Lower lobe of right lung (tissue), 2 donors: ENCODE results near the gene DAAM2. TPM values are rescaled to one million over a fixed set of nuclear protein-coding genes. Genes with fewer than 3 reads are reported as not detected.

ENCODE experiments used
- ATAC-seq, 2 donors: fragments of 200-7000 bp; cut with Tn5 transposase; one replicate each; pipeline ENCODE4 v1.9.1; 2020 to 2022; ENCODE audit warnings: mild to moderate bottlenecking in 2 of 2, moderate library complexity in 2 of 2
- DNase-seq: peaks from one replicate; pipeline ENCODE4 v3.0.0-alpha.2; 2020
- H3K27ac ChIP-seq: fragments of 200-600 bp; one replicate; pipeline ENCODE4 v1.8.0; 2022
- H3K27me3 ChIP-seq: fragments of 200-600 bp; one replicate; pipeline ENCODE4 v1.8.0; 2022; ENCODE audit warnings: low read depth
- H3K36me3 ChIP-seq: fragments of 200-600 bp; one replicate; pipeline ENCODE4 v1.8.0; 2022; ENCODE audit warnings: mild to moderate bottlenecking
- H3K4me1 ChIP-seq: fragments of 200-600 bp; one replicate; pipeline ENCODE4 v1.8.0; 2022
- H3K4me3 ChIP-seq: fragments of 200-600 bp; one replicate; pipeline ENCODE4 v1.8.0; 2022; ENCODE audit warnings: mild to moderate bottlenecking
- H3K9me3 ChIP-seq: fragments of 200-600 bp; one replicate; pipeline ENCODE4 v1.8.0; 2022
- intact Hi-C: fragments of 100-400 bp; cut with DNase I; formaldehyde crosslinking; loops from one replicate; pipeline ENCODE4 v1.11.0; 2022
- total RNA-seq: library from RNA; stranded (reverse); fragmentation: NEBNext Ultra II Directional; extraction: Animal tissue kit (Norgen Biotek cat#: 25700); gene quantifications from one replicate; pipeline ENCODE4 v1.2.1, GENCODE V29; 2021
- TF ChIP-seq, protein P1 (sequence below): fragments of 200-600 bp; IDR thresholded peaks from one replicate; pipeline ENCODE4 v1.8.0; 2022; ENCODE audit warnings: antibody characterized with exemption, mild to moderate bottlenecking
- donor health status: DM: no; HTN: yes; CAD: no; lungs with severe emphysema.

DAAM2 gene
- total RNA-seq, 1 donor from 2014 or later = 29.0 TPM

- intact Hi-C loops = no loop called here
- peaks cover 45% of the 10 kb centered on the region for H3K4me1 ChIP-seq
- peak overlapping the region; percentile 56 for H3K27ac ChIP-seq
- H3K9me3 ChIP-seq = no peaks in the 10 kb centered on the region
- H3K4me3 ChIP-seq = no peak overlapping the region
- H3K36me3 ChIP-seq = no peaks in the 10 kb centered on the region
- no peak for DNase-seq
- H3K27me3 ChIP-seq = no peaks in the 10 kb centered on the region
- peak; percentile 40 to 70 for ATAC-seq
- TF ChIP-seq, protein P1, sequence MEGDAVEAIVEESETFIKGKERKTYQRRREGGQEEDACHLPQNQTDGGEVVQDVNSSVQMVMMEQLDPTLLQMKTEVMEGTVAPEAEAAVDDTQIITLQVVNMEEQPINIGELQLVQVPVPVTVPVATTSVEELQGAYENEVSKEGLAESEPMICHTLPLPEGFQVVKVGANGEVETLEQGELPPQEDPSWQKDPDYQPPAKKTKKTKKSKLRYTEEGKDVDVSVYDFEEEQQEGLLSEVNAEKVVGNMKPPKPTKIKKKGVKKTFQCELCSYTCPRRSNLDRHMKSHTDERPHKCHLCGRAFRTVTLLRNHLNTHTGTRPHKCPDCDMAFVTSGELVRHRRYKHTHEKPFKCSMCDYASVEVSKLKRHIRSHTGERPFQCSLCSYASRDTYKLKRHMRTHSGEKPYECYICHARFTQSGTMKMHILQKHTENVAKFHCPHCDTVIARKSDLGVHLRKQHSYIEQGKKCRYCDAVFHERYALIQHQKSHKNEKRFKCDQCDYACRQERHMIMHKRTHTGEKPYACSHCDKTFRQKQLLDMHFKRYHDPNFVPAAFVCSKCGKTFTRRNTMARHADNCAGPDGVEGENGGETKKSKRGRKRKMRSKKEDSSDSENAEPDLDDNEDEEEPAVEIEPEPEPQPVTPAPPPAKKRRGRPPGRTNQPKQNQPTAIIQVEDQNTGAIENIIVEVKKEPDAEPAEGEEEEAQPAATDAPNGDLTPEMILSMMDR = no peak
These were observed 26.5 kb downstream of the DAAM2 start for GRCh38 chr6:39818695-39819094.

- Histone ChIP-seq H3K36me3 (no peaks in the 10 kb centered on the region), H3K27ac (peak overlapping the region; percentile 56), H3K9me3 (no peaks in the 10 kb centered on the region), H3K4me1 (peaks cover 48% of the 10 kb centered on the region), H3K4me3 (no peak overlapping the region), H3K27me3 (no peaks in the 10 kb centered on the region)
- intact Hi-C loops = no loop called here
- no peak for DNase-seq
- TF ChIP-seq, protein P1 = no peak
- ATAC-seq = peak; percentile 62 to 83
These were observed 27.1 kb downstream of the DAAM2 start for GRCh38 chr6:39819228-39819627.

DNA sequence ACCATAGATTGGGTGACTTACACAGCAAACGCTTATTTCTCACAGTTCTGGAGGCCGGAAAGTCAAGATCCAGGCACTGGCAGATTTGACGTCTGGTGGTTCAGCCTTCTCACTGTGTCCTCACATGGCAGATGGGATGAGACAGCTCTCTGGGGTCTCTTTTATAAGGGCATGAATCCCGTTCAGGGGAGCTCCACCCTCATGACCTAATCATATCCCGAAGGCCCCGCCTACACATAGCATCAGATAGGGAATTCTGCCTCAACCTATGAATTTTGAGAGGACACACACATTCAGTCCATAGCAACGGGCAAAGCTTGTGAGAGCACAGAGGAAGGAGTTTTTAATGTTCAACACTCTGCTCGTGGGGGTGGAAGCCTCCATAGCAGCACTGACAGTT is 27.5 kb downstream of the DAAM2 start:
- Histone ChIP-seq H3K27ac (peak overlapping the region; percentile 2), H3K9me3 (no peaks in the 10 kb centered on the region), H3K4me1 (peaks cover 52% of the 10 kb centered on the region), H3K36me3 (no peaks in the 10 kb centered on the region), H3K4me3 (no peak overlapping the region), H3K27me3 (no peaks in the 10 kb centered on the region)
- TF ChIP-seq, protein P1 = no peak
- intact Hi-C loops = no loop called here
- DNase-seq (no peak), ATAC-seq (no peak)

GRCh38 chr6:39820553-39820952 is 28.4 kb downstream of the DAAM2 start:
- peaks cover 55% of the 10 kb centered on the region for H3K4me1 ChIP-seq
- no peak for ATAC-seq
- DNase-seq = no peak
- H3K27me3 ChIP-seq = no peaks in the 10 kb centered on the region
- H3K27ac ChIP-seq = peak overlapping the region; percentile 72
- H3K36me3 ChIP-seq = no peaks in the 10 kb centered on the region
- no peaks in the 10 kb centered on the region for H3K9me3 ChIP-seq
- TF ChIP-seq, protein P1 = no peak
- peak overlapping the region; percentile 27 for H3K4me3 ChIP-seq
- intact Hi-C loops = no loop called here

GRCh38 chr6:39821046-39821740 is 29.0 kb downstream of the DAAM2 start:
- TF ChIP-seq, protein P1 = no peak
- peak overlapping the region; percentile 72 for H3K27ac ChIP-seq
- ATAC-seq (no peak), DNase-seq (no peak)
- no peaks in the 10 kb centered on the region for H3K9me3 ChIP-seq
- H3K36me3 ChIP-seq = no peaks in the 10 kb centered on the region
- peak overlapping the region; percentile 27 for H3K4me3 ChIP-seq
- H3K27me3 ChIP-seq = no peaks in the 10 kb centered on the region
- intact Hi-C loops = no loop called here
- peaks cover 61% of the 10 kb centered on the region for H3K4me1 ChIP-seq
